WTC11 (cell line): Measurements from ENCODE around the gene KIF5C. TPM values are rescaled to one million over a fixed set of nuclear protein-coding genes. Genes with fewer than 3 reads are reported as not detected.

Source experiments
- ATAC-seq: fragments of 200-7000 bp; cut with Tn5 transposase; 2 replicates; pipeline ENCODE4 v1.10.0; 2021; ENCODE audit warnings: mild to moderate bottlenecking, moderate library complexity
- CTCF ChIA-PET: fragments of 300-600 bp; sonication (Branson Sonifier 250); formaldehyde crosslinking; loops from one replicate; lab custom pipeline; 2021; ENCODE audit warnings: antibody characterized with exemption; lab: Charles Lee
- POLR2A ChIA-PET: fragments of 350-600 bp; sonication (Branson Sonifier 250); formaldehyde crosslinking; loops from one replicate; lab custom pipeline; 2021; ENCODE audit warnings: antibody characterized with exemption; lab: Charles Lee
- DNase-seq: peaks from one replicate; pipeline ENCODE4 v3.0.0; 2021; ENCODE audit warnings: low spot score
- H3K27ac Mint-ChIP-seq: 2 replicates; pipeline ENCODE4 v1.8.0; 2021; ENCODE audit warnings: mixed read lengths
- H3K27me3 Mint-ChIP-seq: 2 replicates; pipeline ENCODE4 v1.8.0; 2021; ENCODE audit warnings: low read depth, mild to moderate bottlenecking, moderate library complexity, mixed read lengths
- H3K36me3 Mint-ChIP-seq: 2 replicates; pipeline ENCODE4 v1.8.0; 2021; ENCODE audit warnings: mixed read lengths
- H3K4me1 Mint-ChIP-seq: 2 replicates; pipeline ENCODE4 v1.8.0; 2022; ENCODE audit warnings: mixed read lengths
- H3K4me3 Mint-ChIP-seq: 2 replicates; pipeline ENCODE4 v1.8.0; 2021; ENCODE audit warnings: mild to moderate bottlenecking, moderate library complexity, mixed read lengths
- H3K9me3 Mint-ChIP-seq: 2 replicates; pipeline ENCODE4 v1.8.0; 2021; ENCODE audit warnings: mixed read lengths
- IRF1 ChIP-seq: sonication (generic); formaldehyde crosslinking; IDR thresholded peaks from 2 replicates; pipeline ENCODE4 v1.8.0; 2023; ENCODE audit warnings: missing genetic modification reagents
- JAZF1 ChIP-seq: fragments of 250-450 bp; sonication (Bioruptor Pico); IDR thresholded peaks from 2 replicates; pipeline ENCODE4 v1.9.0; 2021; ENCODE audit warnings: moderate library complexity, mild to moderate bottlenecking, inconsistent platforms
- MXD4 ChIP-seq: fragments of 250-450 bp; sonication (Bioruptor Pico); IDR thresholded peaks from 2 replicates; pipeline ENCODE4 v1.8.0; 2021; ENCODE audit warnings: mild to moderate bottlenecking, moderate library complexity, borderline replicate concordance
- MYBL2 ChIP-seq: sonication (generic); formaldehyde crosslinking; IDR thresholded peaks from 2 replicates; pipeline ENCODE4 v1.8.1; 2023; ENCODE audit warnings: mild to moderate bottlenecking, moderate library complexity, missing genetic modification reagents
- NR1H2 ChIP-seq: sonication (generic); formaldehyde crosslinking; IDR thresholded peaks from 2 replicates; pipeline ENCODE4 v1.9.0; 2021; ENCODE audit warnings: mild to moderate bottlenecking, moderate library complexity, missing genetic modification reagents
- SP1 ChIP-seq: sonication (generic); formaldehyde crosslinking; conservative IDR thresholded peaks from 2 replicates; pipeline ENCODE4 v1.8.1; 2022; ENCODE audit warnings: missing genetic modification reagents
- TEAD4 ChIP-seq: sonication (generic); formaldehyde crosslinking; IDR thresholded peaks from 2 replicates; pipeline ENCODE4 v1.8.0; 2022; ENCODE audit warnings: mild to moderate bottlenecking, missing genetic modification reagents
- TP53 ChIP-seq: sonication (generic); formaldehyde crosslinking; IDR thresholded peaks from 2 replicates; pipeline ENCODE4 v1.8.1; 2023; ENCODE audit warnings: mild to moderate bottlenecking, missing genetic modification reagents
- ZNF219 ChIP-seq: sonication (generic); formaldehyde crosslinking; IDR thresholded peaks from 2 replicates; pipeline ENCODE4 v1.8.0; 2023; ENCODE audit warnings: missing genetic modification reagents, mild to moderate bottlenecking, borderline replicate concordance
- ZNF423 ChIP-seq: fragments of 250-450 bp; sonication (Bioruptor Pico); IDR thresholded peaks from 2 replicates; pipeline ENCODE4 v2.1.2; 2022; ENCODE audit warnings: mild to moderate bottlenecking, moderate library complexity
- ZNF671 ChIP-seq: fragments of 250-450 bp; sonication (Bioruptor Pico); IDR thresholded peaks from 2 replicates; pipeline ENCODE4 v1.8.0; 2021; ENCODE audit warnings: mild to moderate bottlenecking
- total RNA-seq: library from RNA; stranded (reverse); gene quantifications from 3 replicates; pipeline ENCODE4 v1.2.3, GENCODE V29; 2021
- TF ChIP-seq, protein P1 (sequence below): fragments of 250-450 bp; sonication (Bioruptor Pico); IDR thresholded peaks from 2 replicates; pipeline ENCODE4 v1.9.0; 2021; ENCODE audit warnings: mild to moderate bottlenecking
- TF ChIP-seq, protein P2 (sequence below): sonication (generic); formaldehyde crosslinking; IDR thresholded peaks from 2 replicates; pipeline ENCODE4 v1.8.0; 2023; ENCODE audit warnings: mild to moderate bottlenecking, missing genetic modification reagents
- TF ChIP-seq, protein P3 (sequence below): sonication (generic); formaldehyde crosslinking; IDR thresholded peaks from 2 replicates; pipeline ENCODE4 v1.8.1; 2022; ENCODE audit warnings: mild to moderate bottlenecking, moderate library complexity, missing genetic modification reagents
- TF ChIP-seq, protein P4 (sequence below): sonication (generic); formaldehyde crosslinking; IDR thresholded peaks from 2 replicates; pipeline ENCODE4 v1.8.1; 2023; ENCODE audit warnings: mild to moderate bottlenecking, moderate library complexity, missing genetic modification reagents
- TF ChIP-seq, protein P5 (sequence below): fragments of 250-450 bp; sonication (Bioruptor Pico); IDR thresholded peaks from 2 replicates; pipeline ENCODE4 v2.1.2; 2022; ENCODE audit warnings: mild to moderate bottlenecking, moderate library complexity
- TF ChIP-seq, protein P6 (sequence below): fragments of 250-450 bp; sonication (Bioruptor Pico); IDR thresholded peaks from 2 replicates; pipeline ENCODE4 v1.8.0; 2021; ENCODE audit warnings: mild to moderate bottlenecking
- TF ChIP-seq, protein P7 (sequence below): sonication (generic); formaldehyde crosslinking; IDR thresholded peaks from 2 replicates; pipeline ENCODE4 v1.8.1; 2023; ENCODE audit warnings: mild to moderate bottlenecking, missing genetic modification reagents, moderate library complexity

KIF5C gene
- total RNA-seq, 1 experiment from 2014 or later: 73.5 TPM

- Mint-ChIP-seq H3K9me3 (no peaks in the 10 kb centered on the region), H3K36me3 (peaks cover 28% of the 10 kb centered on the region), H3K27me3 (no peaks in the 10 kb centered on the region), H3K27ac (no peak overlapping the region), H3K4me1 (no peaks in the 10 kb centered on the region), H3K4me3 (no peak overlapping the region)
- CTCF ChIA-PET: no interaction called here
- DNase-seq: no peak
- ATAC-seq: no peak
- TF ChIP-seq MYBL2: no peak
- no peak for TF ChIP-seq IRF1 (CRISPR knock-in tag)
- TF ChIP-seq, protein P1, sequence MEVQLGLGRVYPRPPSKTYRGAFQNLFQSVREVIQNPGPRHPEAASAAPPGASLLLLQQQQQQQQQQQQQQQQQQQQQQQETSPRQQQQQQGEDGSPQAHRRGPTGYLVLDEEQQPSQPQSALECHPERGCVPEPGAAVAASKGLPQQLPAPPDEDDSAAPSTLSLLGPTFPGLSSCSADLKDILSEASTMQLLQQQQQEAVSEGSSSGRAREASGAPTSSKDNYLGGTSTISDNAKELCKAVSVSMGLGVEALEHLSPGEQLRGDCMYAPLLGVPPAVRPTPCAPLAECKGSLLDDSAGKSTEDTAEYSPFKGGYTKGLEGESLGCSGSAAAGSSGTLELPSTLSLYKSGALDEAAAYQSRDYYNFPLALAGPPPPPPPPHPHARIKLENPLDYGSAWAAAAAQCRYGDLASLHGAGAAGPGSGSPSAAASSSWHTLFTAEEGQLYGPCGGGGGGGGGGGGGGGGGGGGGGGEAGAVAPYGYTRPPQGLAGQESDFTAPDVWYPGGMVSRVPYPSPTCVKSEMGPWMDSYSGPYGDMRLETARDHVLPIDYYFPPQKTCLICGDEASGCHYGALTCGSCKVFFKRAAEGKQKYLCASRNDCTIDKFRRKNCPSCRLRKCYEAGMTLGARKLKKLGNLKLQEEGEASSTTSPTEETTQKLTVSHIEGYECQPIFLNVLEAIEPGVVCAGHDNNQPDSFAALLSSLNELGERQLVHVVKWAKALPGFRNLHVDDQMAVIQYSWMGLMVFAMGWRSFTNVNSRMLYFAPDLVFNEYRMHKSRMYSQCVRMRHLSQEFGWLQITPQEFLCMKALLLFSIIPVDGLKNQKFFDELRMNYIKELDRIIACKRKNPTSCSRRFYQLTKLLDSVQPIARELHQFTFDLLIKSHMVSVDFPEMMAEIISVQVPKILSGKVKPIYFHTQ (CRISPR knock-in tag): no peak
- no peak for TF ChIP-seq TEAD4
- TF ChIP-seq, protein P2, sequence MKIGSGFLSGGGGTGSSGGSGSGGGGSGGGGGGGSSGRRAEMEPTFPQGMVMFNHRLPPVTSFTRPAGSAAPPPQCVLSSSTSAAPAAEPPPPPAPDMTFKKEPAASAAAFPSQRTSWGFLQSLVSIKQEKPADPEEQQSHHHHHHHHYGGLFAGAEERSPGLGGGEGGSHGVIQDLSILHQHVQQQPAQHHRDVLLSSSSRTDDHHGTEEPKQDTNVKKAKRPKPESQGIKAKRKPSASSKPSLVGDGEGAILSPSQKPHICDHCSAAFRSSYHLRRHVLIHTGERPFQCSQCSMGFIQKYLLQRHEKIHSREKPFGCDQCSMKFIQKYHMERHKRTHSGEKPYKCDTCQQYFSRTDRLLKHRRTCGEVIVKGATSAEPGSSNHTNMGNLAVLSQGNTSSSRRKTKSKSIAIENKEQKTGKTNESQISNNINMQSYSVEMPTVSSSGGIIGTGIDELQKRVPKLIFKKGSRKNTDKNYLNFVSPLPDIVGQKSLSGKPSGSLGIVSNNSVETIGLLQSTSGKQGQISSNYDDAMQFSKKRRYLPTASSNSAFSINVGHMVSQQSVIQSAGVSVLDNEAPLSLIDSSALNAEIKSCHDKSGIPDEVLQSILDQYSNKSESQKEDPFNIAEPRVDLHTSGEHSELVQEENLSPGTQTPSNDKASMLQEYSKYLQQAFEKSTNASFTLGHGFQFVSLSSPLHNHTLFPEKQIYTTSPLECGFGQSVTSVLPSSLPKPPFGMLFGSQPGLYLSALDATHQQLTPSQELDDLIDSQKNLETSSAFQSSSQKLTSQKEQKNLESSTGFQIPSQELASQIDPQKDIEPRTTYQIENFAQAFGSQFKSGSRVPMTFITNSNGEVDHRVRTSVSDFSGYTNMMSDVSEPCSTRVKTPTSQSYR (CRISPR knock-in tag): no peak
- no peak for TF ChIP-seq NR1H2 (CRISPR knock-in tag)
- TF ChIP-seq TP53 (CRISPR knock-in tag): no peak
- no peak for TF ChIP-seq ZNF423
- no peak for TF ChIP-seq ZNF219 (CRISPR knock-in tag)
- TF ChIP-seq, protein P3, sequence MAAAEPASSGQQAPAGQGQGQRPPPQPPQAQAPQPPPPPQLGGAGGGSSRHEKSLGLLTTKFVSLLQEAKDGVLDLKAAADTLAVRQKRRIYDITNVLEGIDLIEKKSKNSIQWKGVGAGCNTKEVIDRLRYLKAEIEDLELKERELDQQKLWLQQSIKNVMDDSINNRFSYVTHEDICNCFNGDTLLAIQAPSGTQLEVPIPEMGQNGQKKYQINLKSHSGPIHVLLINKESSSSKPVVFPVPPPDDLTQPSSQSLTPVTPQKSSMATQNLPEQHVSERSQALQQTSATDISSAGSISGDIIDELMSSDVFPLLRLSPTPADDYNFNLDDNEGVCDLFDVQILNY (CRISPR knock-in tag): no peak
- no peak for TF ChIP-seq ZNF671
- TF ChIP-seq, protein P4, sequence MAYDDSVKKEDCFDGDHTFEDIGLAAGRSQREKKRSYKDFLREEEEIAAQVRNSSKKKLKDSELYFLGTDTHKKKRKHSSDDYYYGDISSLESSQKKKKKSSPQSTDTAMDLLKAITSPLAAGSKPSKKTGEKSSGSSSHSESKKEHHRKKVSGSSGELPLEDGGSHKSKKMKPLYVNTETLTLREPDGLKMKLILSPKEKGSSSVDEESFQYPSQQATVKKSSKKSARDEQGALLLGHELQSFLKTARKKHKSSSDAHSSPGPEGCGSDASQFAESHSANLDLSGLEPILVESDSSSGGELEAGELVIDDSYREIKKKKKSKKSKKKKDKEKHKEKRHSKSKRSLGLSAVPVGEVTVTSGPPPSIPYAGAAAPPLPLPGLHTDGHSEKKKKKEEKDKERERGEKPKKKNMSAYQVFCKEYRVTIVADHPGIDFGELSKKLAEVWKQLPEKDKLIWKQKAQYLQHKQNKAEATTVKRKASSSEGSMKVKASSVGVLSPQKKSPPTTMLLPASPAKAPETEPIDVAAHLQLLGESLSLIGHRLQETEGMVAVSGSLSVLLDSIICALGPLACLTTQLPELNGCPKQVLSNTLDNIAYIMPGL: no peak
- TF ChIP-seq, protein P5, sequence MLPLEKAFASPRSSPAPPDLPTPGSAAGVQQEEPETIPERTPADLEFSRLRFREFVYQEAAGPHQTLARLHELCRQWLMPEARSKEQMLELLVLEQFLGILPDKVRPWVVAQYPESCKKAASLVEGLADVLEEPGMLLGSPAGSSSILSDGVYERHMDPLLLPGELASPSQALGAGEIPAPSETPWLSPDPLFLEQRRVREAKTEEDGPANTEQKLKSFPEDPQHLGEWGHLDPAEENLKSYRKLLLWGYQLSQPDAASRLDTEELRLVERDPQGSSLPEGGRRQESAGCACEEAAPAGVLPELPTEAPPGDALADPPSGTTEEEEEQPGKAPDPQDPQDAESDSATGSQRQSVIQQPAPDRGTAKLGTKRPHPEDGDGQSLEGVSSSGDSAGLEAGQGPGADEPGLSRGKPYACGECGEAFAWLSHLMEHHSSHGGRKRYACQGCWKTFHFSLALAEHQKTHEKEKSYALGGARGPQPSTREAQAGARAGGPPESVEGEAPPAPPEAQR (CRISPR knock-in tag): no peak
- TF ChIP-seq MXD4 (CRISPR knock-in tag): no peak
- no peak for TF ChIP-seq JAZF1 (CRISPR knock-in tag)
- TF ChIP-seq, protein P6, sequence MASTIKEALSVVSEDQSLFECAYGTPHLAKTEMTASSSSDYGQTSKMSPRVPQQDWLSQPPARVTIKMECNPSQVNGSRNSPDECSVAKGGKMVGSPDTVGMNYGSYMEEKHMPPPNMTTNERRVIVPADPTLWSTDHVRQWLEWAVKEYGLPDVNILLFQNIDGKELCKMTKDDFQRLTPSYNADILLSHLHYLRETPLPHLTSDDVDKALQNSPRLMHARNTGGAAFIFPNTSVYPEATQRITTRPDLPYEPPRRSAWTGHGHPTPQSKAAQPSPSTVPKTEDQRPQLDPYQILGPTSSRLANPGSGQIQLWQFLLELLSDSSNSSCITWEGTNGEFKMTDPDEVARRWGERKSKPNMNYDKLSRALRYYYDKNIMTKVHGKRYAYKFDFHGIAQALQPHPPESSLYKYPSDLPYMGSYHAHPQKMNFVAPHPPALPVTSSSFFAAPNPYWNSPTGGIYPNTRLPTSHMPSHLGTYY (CRISPR knock-in tag): no peak
- TF ChIP-seq, protein P7, sequence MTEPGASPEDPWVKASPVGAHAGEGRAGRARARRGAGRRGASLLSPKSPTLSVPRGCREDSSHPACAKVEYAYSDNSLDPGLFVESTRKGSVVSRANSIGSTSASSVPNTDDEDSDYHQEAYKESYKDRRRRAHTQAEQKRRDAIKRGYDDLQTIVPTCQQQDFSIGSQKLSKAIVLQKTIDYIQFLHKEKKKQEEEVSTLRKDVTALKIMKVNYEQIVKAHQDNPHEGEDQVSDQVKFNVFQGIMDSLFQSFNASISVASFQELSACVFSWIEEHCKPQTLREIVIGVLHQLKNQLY: no peak
- TF ChIP-seq SP1 (CRISPR knock-in tag): no peak
- POLR2A ChIA-PET: interaction anchor here (0.8 kb wide), 1 partner anchor 9 kb away, joined by 3 read pairs; no protein-coding TSS in a partner anchor
These were observed 82.0 kb downstream of the KIF5C start for GRCh38 chr2:148957023-148957422.
